GM19468 (cell line): ENCODE measurements around the gene GZMA.
"Not testable (repeated sequence)": the region's sequence is repeated elsewhere in the genome, so short reads cannot be mapped to it uniquely, and the experiment has no call there.

Experiments
- ATAC-seq: cut with Tn5 transposase; IDR thresholded peaks from one replicate; pipeline ENCODE4 v1.9.1; 2021; ENCODE audit warnings: mild to moderate bottlenecking, moderate library complexity, moderate number of reproducible peaks; ENCODE audit not compliant: unreplicated experiment; ENCODE audit errors: extremely low read depth

The GZMA gene

DNA sequence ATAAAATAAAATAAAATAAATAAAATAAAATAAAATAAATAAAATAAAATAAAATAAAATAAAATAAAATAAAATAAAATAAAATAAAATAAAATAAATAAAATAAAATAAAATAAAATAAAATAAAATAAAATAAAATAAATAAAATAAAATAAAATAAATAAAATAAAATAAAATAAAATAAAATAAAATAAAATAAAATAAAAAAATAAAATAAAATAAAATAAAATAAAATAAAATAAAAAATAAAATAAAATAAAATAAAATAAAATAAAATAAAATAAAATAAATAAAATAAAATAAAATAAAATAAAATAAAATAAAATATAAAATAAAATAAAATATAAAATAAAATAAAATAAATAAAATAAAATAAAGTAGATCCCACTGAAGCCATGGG, 3.5 kb downstream of the GZMA start:
- not testable (repeated sequence) for ATAC-seq

DNA sequence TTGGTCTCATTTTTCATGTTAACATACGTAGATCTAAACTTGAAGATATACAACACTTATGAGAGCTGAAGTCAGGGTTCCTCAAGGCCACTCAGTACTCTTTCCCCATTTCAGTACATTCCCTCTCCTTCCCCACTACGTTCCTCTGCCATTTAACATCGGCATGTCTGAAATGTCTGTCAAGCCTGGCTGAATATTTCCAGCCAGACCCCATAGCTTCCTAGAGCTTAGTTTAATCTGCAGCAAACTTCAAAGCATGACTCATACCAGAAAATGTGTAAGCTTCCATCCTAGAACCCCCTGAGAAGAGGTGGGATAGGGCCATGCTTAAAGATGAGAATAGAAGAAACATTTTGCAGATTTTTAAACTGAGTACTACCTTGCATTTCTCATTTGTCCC, 6.2 kb downstream of the GZMA start:
- ATAC-seq = no peak

DNA sequence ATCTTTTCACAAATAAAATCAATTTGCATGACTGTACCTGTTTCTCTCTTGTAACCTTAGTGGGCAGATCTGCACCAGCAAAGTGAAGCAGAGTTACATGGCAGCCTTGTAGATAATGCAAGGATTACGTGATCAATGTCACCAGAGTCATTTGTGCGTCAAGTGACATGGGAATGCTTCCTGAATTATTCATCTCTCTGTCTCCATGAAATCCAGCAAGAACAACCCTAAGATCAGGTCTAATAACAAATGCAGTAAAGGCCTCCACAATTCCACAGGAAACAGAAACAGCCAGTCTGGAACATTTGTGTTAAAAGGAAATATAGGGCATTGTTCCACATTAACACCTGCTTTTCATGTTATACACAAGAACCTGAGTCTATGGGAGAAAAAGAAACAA, 7.8 kb downstream of the GZMA start:
- ATAC-seq = no peak

DNA sequence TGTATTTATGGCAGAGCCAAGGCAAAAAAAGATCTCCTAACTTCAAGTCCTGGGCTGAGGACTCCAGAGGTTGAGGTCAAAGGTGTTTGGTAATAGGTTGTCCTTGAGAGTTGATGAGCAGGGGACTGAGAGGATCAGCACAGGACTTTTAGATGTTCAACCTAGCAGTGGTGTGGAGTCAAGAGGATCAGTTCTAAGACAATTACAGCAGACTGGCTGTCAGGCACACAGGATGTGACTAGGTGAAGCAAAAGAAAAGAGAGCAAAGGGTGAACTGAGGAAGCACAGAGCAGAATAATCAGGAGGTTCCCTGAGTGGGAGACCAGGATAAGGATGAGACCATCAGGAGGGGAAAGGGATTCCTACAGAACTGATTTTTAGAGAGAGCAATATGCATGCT, 10.9 kb downstream of the GZMA start:
- ATAC-seq = no peak

DNA sequence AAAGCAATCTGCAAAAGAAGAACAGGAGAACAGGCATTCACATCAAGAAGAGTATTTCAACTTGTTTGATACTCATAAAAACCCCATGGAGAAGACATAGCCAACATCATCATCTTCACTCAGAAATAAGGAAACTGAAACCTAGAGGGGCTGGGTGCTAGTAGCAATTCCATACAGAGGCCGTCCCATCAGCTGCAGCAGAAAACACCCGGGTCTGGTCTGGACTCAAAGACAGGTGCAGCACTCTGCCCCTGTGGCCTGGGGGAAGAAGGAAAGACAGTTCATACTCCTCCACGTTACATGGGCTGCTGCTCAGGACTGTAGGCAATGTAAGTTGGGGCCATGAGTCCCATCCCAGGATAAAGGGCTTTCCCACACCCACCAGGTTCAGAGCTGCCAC, 11.6 kb downstream of the GZMA start:
- no peak for ATAC-seq

DNA sequence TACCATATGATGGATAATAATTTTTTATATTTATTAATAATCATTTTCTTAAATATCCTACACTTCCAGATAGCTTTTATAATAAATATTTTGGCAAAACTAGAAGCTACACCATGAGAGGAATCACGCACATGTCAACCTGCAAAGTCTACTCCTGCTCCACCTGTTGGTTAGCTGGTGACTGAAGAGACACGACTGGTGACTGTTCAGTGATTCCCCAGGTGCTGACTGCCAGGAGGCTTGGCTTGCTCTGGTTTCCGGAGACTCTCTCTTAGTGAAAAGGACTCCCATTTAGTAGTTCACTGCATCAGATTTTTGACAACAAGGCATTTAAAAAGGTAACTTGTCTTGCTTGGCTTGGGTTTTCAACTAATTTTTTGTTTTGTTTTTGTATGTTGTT, 20.9 kb downstream of the GZMA start:
- ATAC-seq = no peak

DNA sequence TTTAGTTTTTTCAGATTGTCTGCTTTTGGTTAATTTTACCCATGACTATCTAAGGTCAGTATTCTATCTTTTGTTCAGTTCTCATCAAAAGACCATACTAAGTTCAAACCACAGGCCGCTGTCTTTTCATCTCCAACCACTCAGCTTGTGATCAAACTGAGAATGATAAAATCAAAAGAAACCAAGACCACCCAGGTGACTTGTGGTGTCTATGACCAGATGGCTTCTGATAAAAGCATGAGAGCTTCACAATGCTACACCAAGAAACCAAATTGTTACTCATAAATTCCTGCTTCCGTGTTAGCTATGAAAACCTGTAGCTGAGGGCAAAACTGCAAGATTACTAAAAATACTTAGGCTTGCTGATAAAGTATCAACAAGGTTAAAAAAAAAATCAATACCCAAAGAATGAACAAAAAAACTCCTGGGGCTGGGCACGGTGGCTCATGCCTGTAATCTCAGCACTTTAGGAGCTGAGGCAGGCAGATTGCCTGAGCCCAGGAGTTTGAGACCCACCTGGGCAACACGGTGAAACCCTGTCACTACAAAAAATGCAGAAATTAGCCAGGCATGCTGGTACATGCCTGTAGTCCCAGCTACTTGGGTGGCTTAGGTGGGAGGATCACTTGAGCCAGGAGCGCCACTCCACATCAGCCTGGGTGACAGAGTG, 31.7 kb downstream of the GZMA start:
- no peak for ATAC-seq

DNA sequence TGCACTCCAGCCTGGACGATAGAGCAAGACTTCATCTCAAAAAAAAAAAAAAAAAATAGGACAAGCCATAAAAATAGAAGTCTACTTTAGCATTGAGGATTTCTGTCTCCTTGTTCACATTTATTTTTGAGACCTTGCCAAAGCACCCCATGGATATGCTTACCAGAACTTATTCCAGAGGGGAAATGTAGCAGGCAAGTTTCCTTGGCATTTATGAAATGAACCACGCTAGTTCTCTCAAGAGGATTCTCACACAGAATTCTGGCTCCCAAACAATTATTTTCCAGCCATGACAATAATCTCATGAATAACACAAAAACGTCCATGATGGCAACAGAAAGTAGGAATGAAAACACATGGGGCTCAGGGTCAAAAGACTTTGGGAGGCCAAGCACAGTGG, 34.1 kb downstream of the GZMA start:
- ATAC-seq = no peak

DNA sequence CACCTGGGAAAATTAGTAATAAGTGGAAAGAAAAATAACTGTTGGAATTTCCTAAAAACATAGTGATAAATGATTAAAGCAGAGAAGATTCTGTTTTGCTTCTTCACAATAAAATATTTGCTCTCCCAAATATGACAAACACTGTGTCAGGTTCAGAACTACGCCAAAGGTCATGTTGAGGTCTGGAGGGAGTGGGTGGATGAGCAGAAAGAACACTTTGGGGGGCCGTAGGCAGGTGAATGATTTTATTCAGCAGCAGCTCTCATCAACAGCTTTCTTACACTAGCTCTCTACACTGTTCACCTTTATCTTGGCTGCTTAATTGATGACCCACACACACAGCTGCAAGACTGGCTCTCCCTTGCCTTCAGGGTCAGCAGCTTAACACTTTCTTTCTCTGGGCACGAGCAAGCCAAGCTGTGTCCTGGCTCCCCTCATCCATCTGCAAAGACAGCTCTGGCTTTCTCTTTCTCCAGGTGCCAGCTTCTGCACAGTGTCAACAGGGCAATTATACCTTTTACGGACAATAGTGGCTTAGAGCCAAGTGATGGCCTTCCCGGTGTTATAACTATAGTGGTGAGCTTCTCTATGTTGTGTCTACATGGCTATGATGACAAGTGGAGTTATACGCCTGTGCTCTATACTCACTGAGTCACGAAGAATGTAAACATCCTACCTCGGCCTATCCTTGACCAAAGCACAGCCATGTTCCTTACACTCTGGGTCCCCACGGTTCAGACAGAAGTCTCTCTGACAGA, 38.6 kb downstream of the GZMA start:
- ATAC-seq = no peak

DNA sequence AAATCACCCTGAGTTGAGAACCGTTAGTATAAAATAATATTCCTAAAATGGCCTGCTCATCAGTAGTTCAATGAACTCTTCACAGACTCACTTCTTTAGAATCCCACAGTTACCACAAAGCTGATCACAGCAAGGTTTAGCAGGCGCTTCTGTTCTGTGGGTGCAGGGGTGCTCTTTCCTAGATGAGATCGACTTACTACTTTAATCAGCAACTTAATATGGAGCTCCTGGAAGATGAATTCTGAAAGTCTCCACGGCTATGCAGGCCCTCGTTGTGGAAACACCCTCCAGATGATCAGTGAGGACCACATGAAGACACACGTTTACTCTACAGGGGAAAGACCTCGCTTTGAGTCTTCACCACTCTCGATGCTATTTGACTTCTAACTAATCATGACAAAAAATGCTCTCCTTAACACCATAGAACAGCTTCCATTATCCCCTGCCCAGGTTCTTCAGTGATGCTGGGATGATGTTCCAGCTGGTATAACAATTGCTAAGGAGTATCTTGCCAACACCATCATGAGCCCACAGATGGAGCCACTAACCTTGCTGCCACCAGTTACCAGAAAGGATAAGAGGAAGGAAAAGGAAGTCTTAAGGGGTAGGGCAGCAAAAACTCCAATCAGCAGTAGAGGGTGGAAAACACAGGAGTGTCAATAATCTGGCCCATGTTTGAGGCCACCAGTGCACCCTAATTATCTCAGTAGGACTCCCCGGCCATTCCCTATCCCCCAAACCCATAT, 39.7 kb downstream of the GZMA start:
- no peak for ATAC-seq

DNA sequence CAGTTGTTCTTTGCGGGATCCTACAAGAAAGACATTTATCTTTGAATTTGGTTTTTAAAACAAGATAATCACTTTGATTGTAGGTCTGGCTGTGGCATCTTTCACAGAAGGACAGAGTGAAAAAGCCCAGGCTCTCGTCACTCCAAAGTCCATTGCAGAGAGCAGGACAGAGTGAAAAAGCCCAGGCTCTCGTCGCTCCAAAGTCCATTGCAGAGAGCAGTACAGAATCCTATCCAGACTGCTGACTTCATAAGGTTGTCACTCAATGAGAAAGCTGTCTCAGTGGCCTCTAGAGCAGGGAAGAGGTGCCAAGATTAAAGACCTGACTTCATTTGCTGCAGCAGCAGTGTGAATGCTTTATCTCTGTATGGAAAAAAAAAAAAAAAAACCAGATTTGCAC, 41.2 kb downstream of the GZMA start:
- ATAC-seq = no peak

DNA sequence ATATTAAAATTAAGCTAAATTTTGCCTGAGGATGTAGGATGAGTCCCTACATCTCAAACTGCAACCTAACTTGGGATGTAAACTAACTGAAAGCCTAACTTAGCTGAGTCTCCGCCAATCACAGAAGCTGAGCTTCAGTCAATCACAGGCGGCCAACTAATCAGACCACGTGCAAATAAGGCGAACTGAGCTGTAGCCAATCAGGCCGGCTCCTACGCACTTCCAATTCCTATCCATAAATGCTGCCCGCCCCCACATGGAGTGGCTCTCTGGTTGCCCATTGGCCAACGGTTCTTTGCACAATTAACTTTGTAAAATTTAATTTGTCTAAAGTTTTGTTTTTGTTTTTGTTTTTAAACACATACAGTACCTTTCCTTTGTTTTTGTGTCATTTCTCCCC, 43.6 kb downstream of the GZMA start:
- ATAC-seq = no peak

DNA sequence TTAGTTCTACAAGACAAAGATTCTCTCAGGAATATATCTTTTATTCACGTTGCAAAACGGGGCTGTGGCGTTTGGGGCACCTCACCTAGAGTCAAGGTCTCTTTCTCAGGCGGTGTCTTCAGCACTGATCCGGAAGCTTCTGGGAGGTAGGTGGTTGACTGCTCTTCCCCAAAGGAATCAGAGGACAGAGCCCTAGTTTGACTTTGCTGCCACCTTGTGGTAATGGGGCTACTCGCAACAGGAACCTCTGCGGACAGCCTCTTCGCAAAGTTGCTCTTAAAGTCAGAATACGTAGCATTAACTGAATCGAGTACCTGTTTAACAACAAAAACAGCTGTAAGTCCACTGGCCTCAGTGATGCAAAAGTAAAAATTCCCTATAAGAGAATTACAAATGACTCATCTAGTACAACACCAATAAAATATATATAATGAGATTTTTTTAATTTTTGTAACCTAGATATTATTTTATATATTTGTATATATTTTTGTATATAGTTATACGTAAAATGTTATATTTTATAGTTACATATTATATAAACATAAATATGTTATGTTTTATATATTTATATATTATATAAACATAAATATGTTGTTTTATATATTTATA, 44.2 kb downstream of the GZMA start:
- no peak for ATAC-seq

DNA sequence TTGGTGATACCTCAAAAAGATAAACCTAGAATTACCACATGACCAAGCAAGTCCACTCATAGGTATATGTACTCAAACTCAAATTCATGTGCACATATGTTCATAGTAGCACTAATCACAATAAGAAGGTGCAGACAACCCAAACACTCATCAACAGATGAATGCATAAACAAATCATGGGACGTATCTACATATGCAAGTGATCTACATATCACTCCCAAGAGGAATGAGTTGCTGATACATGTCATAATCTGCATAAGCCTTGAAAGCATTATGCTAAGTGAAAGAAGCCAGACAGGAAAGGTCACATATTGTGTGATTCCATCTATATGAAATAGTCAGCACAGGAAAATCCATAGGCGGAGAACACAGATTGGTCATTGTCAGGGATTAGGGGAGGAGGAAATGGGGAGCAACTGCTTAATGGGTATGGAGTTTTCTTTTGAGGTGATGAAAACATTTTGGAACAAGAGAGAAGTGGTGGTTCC, 46.9 kb downstream of the GZMA start:
- ATAC-seq = no peak

DNA sequence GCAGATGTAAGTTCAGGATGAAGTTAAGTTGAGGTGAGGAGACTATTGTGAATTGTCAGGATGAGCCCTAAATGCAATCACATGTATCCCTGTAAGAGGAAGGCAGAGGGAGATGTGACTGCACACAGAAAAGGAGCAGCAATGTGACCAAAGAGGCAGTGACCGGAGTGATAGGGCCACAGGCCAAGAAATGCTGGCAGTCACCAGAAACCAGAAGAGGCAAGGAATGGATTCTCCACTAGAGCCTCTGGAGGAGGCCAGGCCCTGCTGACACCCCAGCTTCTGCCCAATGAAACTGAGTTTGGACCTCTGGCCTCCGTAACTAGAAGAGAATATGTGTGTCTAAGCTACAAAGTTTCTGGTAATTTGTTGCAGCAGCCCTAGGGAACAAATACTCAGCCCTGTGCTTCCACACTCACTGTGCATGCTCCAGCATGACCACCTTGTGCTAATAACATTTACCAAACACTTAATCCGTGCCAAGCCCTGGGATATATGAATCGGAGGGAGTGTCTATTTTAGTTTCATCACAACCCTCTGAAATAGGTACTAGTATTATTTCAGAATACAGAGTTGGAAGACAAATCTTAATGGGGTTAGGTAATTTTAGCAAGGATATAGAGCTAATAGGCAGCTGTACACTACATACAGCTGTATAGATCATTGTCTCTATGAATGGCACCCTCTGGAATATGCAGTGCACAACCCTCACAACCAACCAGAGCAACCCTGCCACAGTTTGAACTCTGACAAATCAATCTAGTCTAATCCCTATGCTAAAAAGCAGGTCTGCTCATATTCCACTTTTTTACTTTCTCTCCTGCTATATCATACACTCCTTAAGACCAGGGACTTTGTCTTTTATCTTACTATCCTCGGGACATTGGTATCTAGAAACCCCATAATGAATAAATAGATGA, 49.7 kb downstream of the GZMA start:
- no peak for ATAC-seq

DNA sequence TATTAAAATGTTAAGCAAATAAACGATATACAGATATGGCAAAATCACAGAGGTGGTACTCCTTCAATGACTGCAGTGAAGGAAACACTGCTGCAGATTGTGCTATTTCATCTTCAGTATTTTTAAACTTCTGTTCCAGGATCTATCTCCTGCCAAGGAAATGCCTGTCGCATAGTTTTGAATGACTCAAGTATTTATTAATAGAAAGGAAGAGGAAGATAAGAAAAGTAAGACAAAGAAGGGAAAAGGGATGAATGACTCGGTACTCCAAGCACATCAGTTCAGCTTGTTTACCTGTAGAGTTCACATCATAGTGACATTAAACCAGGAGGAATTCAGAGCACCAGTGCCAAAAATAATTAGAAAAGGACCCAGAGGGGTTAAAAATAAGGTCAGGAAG, 52.4 kb downstream of the GZMA start:
- no peak for ATAC-seq
